Measurements from ENCODE around the gene TDRD7. TPM values are rescaled to one million over a fixed set of nuclear protein-coding genes. Genes with fewer than 3 reads are reported as not detected.

Gene TDRD7
- total RNA-seq, 1 experiment from 2014 or later: 22.0 TPM

- Histone ChIP-seq H3K4me1 (no peaks in the 10 kb centered on the region), H3K4me3 (ENCODE audit: low read depth, low read length) (no peak overlapping the region), H3K27me3 (replicated peaks; ENCODE audit: control insufficient read depth, insufficient read depth, low read length) (0 out of 2 replicates have a peak, but pooled peaks cover 2% of the 10 kb centered on the region), H3K36me3 (ENCODE audit: control insufficient read depth, insufficient read depth, low read length) (no peaks in the 10 kb centered on the region), H3K9me3 (no peaks in the 10 kb centered on the region)
- ChIA-PET POLR2A (no interaction called here), CTCF (interaction anchor here (0.9 to 1.0 kb wide), 2 partner anchors 10 to 87 kb away, joined by 3 read pairs; partner anchors contain the start of gene TMOD1)
- Mint-ChIP-seq H3K4me1 (ENCODE audit: low read depth, unreplicated experiment) (no peaks in the 10 kb centered on the region), H3K36me3 (ENCODE audit: insufficient read depth, unreplicated experiment) (no peaks in the 10 kb centered on the region), H3K4me3 (ENCODE audit: unreplicated experiment) (no peak overlapping the region), H3K27ac (ENCODE audit: unreplicated experiment) (no peak overlapping the region), H3K27me3 (ENCODE audit: insufficient read depth, unreplicated experiment) (no peaks in the 10 kb centered on the region), H3K9me3 (ENCODE audit: unreplicated experiment) (no peaks in the 10 kb centered on the region)
- intact Hi-C loops (cut with micrococcal nuclease; ENCODE audit: unreplicated experiment): no loop called here
- DNase-seq: no peak
- no TSS peak for BruUV-seq (replicated peaks)
- no peak for TF ChIP-seq CTCF (IDR thresholded peaks at IDR 0.05; ENCODE audit: insufficient read depth in 1 of 2, low read depth in 1 of 2, low read length in 1 of 2, severe bottlenecking in 1 of 2, unreplicated experiment in 1 of 2)
These were observed 99.1 kb downstream of the TDRD7 start for GRCh38 chr9:97510797-97511654.

GRCh38 chr9:97511655-97512427 lies 99.9 kb downstream of the TDRD7 start:
- Mint-ChIP-seq H3K4me1 (ENCODE audit: low read depth, unreplicated experiment) (no peaks in the 10 kb centered on the region), H3K27ac (ENCODE audit: unreplicated experiment) (no peak overlapping the region), H3K4me3 (ENCODE audit: unreplicated experiment) (no peak overlapping the region), H3K27me3 (ENCODE audit: insufficient read depth, unreplicated experiment) (no peaks in the 10 kb centered on the region), H3K36me3 (ENCODE audit: insufficient read depth, unreplicated experiment) (no peaks in the 10 kb centered on the region), H3K9me3 (ENCODE audit: unreplicated experiment) (no peaks in the 10 kb centered on the region)
- TF ChIP-seq CTCF (IDR thresholded peaks at IDR 0.05; ENCODE audit: insufficient read depth in 1 of 2, low read depth in 1 of 2, low read length in 1 of 2, severe bottlenecking in 1 of 2, unreplicated experiment in 1 of 2): no peak
- CTCF ChIA-PET: interaction anchor here (1.0 kb wide), 1 partner anchor 11 kb away, joined by 3 read pairs; the partner anchor contains the start of gene TMOD1
- no peaks in the 10 kb centered on the region for H3K27me3 ChIP-seq (replicated peaks; ENCODE audit: control insufficient read depth, insufficient read depth, low read length)
- no peaks in the 10 kb centered on the region for H3K36me3 ChIP-seq (ENCODE audit: control insufficient read depth, insufficient read depth, low read length)
- no peaks in the 10 kb centered on the region for H3K4me1 ChIP-seq
- H3K4me3 ChIP-seq (ENCODE audit: low read depth, low read length): no peak overlapping the region
- BruUV-seq (replicated peaks): no TSS peak
- H3K9me3 ChIP-seq: no peaks in the 10 kb centered on the region
- POLR2A ChIA-PET: no interaction called here
- intact Hi-C loops (cut with micrococcal nuclease; ENCODE audit: unreplicated experiment): no loop called here
- no peak for DNase-seq

- H3K4me3 Mint-ChIP-seq (ENCODE audit: unreplicated experiment): no peak overlapping the region
- CTCF ChIA-PET: no interaction called here
These were observed 101.2 kb downstream of the TDRD7 start for GRCh38 chr9:97512966-97513560.

More at GRCh38 chr9:97512966-97513560, 101.2 kb downstream of the TDRD7 start:
- no peaks in the 10 kb centered on the region for H3K4me1 ChIP-seq
- no peak for TF ChIP-seq CTCF (IDR thresholded peaks at IDR 0.05; ENCODE audit: insufficient read depth in 1 of 2, low read depth in 1 of 2, low read length in 1 of 2, severe bottlenecking in 1 of 2, unreplicated experiment in 1 of 2)
- no peaks in the 10 kb centered on the region for H3K9me3 ChIP-seq
- H3K27me3 ChIP-seq (replicated peaks; ENCODE audit: control insufficient read depth, insufficient read depth, low read length): no peaks in the 10 kb centered on the region
- intact Hi-C loops (cut with micrococcal nuclease; ENCODE audit: unreplicated experiment): no loop called here
- no peaks in the 10 kb centered on the region for H3K9me3 Mint-ChIP-seq (ENCODE audit: unreplicated experiment)
- no peaks in the 10 kb centered on the region for H3K27me3 Mint-ChIP-seq (ENCODE audit: insufficient read depth, unreplicated experiment)
- no peak overlapping the region for H3K4me3 ChIP-seq (ENCODE audit: low read depth, low read length)
- no peaks in the 10 kb centered on the region for H3K36me3 ChIP-seq (ENCODE audit: control insufficient read depth, insufficient read depth, low read length)
- POLR2A ChIA-PET: no interaction called here
- H3K27ac Mint-ChIP-seq (ENCODE audit: unreplicated experiment): no peak overlapping the region
- H3K36me3 Mint-ChIP-seq (ENCODE audit: insufficient read depth, unreplicated experiment): no peaks in the 10 kb centered on the region
- no peaks in the 10 kb centered on the region for H3K4me1 Mint-ChIP-seq (ENCODE audit: low read depth, unreplicated experiment)
- no TSS peak for BruUV-seq (replicated peaks)
- no peak for DNase-seq
